AG04449 (cell line): Measurements from ENCODE around the gene ZFR2.

Experiments
- CTCF ChIA-PET: fragments of 350-600 bp; formaldehyde crosslinking; extraction: SDS; loops from one replicate; lab custom pipeline; 2021; ENCODE audit warnings: antibody characterized with exemption; lab: Yijun Ruan, JAX
- POLR2A ChIA-PET: fragments of 400-600, 350-600 bp; formaldehyde crosslinking; extraction: SDS; loops from one replicate; lab custom pipeline; 2020; ENCODE audit warnings: antibody characterized with exemption, inconsistent platforms; lab: Yijun Ruan, JAX
- DNase-seq: peaks from one replicate; pipeline ENCODE4 v3.0.0-alpha.2; 2010; ENCODE audit warnings: low read depth, low spot score
- H3K4me3 ChIP-seq: 2 replicates; pipeline ENCODE4 v1.5.1; 2011; ENCODE audit warnings: low read depth, mild to moderate bottlenecking, control low read depth, low read length
- TF ChIP-seq, protein P1 (sequence below): IDR thresholded peaks from one replicate; pipeline ENCODE4 v1.5.1; 2011; ENCODE audit warnings: mild to moderate bottlenecking, moderate library complexity, low read length, control low read depth, inconsistent platforms; ENCODE audit not compliant: insufficient read depth; ENCODE audit errors: missing control alignments

Gene ZFR2

GRCh38 chr19:3782330-3782729 is 86.5 kb downstream of the ZFR2 start:
- TF ChIP-seq, protein P1, sequence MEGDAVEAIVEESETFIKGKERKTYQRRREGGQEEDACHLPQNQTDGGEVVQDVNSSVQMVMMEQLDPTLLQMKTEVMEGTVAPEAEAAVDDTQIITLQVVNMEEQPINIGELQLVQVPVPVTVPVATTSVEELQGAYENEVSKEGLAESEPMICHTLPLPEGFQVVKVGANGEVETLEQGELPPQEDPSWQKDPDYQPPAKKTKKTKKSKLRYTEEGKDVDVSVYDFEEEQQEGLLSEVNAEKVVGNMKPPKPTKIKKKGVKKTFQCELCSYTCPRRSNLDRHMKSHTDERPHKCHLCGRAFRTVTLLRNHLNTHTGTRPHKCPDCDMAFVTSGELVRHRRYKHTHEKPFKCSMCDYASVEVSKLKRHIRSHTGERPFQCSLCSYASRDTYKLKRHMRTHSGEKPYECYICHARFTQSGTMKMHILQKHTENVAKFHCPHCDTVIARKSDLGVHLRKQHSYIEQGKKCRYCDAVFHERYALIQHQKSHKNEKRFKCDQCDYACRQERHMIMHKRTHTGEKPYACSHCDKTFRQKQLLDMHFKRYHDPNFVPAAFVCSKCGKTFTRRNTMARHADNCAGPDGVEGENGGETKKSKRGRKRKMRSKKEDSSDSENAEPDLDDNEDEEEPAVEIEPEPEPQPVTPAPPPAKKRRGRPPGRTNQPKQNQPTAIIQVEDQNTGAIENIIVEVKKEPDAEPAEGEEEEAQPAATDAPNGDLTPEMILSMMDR = no peak
- no peak for DNase-seq
- H3K4me3 ChIP-seq = no peak overlapping the region
- CTCF ChIA-PET = interaction anchor here (1.9 kb wide), 1 partner anchor 40 kb away, joined by 4 read pairs; no protein-coding TSS in a partner anchor
- POLR2A ChIA-PET = no interaction called here

DNA sequence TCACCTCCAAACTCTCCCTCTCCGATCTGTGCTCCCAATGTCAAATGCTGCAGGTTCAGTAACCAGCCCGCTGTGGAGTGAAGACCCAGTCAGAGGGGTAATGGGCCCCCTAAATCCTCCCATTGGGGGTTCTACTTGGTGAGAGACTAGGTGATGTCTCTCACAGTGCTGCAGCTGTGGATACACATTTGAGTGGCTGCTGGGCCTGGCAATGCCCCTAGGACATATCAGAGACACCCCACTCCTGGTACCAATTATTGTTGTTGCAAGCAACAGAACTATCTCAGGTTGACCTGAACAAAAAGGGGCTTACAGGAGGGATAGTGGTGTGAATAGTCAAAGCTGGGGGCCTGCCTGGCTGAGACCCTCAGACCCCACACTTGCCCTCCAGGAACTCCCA is 87.2 kb downstream of the ZFR2 start:
- TF ChIP-seq, protein P1 = no peak
- no peak for DNase-seq
- H3K4me3 ChIP-seq = no peak overlapping the region
- ChIA-PET CTCF (interaction anchor here (1.9 kb wide), 1 partner anchor 40 kb away, joined by 4 read pairs; no protein-coding TSS in a partner anchor), POLR2A (no interaction called here)

GRCh38 chr19:3780786-3781304 is 88.0 kb downstream of the ZFR2 start:
- ChIA-PET POLR2A (no interaction called here), CTCF (interaction anchor here (1.1 to 1.6 kb wide), 2 partner anchors 19 to 115 kb away, joined by 3 to 4 read pairs; partner anchors contain the start of gene MRPL54)
- no peak overlapping the region for H3K4me3 ChIP-seq
- no peak for DNase-seq
- TF ChIP-seq, protein P1 = no peak

- no peak overlapping the region for H3K4me3 ChIP-seq
- TF ChIP-seq, protein P1 = no peak
- no peak for DNase-seq
- ChIA-PET CTCF (no interaction called here), POLR2A (no interaction called here)
These were observed 89.7 kb downstream of the ZFR2 start for GRCh38 chr19:3778899-3779723.

GRCh38 chr19:3778104-3778867 is 90.6 kb downstream of the ZFR2 start:
- ChIA-PET CTCF (no interaction called here), POLR2A (no interaction called here)
- TF ChIP-seq, protein P1 = no peak
- no peak for DNase-seq
- H3K4me3 ChIP-seq = no peak overlapping the region
